GM18870 (cell line): Measurements from ENCODE around the gene CARS1.

ENCODE experiments used
- ATAC-seq: cut with Tn5 transposase; IDR thresholded peaks from one replicate; pipeline ENCODE4 v1.9.1; 2021; ENCODE audit warnings: moderate library complexity; ENCODE audit not compliant: unreplicated experiment

CARS1 gene

DNA sequence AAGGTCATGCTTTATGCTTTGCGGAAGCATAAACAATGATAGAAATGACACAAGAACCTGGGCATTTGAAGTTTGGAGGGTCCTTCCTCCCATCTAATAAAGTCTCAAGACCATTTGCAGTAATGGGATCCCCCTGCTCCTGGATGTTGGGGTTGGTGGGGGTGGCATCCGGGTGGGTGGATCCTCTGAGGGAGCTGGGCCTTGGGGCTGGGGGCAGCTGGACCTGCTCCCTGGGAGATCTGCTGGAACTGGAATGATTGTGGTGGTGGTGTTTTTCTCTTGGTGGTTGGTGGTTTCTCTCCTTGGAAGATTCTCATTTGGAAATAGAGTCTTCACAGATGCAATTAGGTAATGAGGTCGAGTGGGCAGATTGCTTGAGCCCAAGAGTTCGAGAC is 62.9 kb downstream of the CARS1 start:
- no peak for ATAC-seq

- no peak for ATAC-seq
Measured at GRCh38 chr11:2992997-2993325, 64.3 kb downstream of the CARS1 start.

DNA sequence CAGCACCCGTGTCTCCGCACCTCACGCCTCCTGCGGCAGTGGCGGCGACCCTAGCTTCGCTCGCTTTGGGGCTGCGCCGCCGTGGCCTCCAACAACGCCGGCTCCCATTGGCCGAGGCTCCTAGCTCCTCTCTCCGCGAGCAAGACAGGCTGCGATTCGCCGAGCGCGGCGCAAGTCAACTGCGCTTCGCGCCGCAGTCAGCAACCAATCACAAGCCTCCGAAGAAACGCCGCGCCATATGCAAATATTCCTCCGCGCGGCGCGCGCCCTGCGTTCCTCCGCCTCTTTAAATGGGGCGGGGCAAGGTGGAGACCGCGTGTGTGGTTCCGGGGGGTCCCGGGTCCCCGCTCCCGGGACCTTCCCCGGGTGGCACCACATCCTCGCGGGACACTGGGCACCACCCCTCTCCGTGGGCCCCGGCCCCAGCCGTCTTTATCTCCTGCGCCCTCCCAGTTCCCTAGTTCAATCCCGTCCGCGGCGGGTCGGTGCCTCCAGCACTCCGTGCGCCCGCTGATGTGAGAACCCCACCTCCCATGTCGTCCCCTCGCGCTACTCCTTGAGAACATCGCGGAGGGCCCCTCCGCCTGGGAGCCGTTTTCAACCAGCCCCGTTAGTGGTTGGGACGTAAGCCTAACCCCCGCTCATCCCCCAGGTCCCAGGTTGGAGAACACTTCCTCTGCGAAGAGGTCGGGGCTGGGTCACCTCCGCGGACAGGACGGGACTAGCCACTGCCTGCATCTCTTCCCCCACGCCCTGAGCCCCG is 64.8 kb downstream of the CARS1 start, which contains the start of gene NAP1L4:
TSS of gene NAP1L4 (minus strand) at position 96 of the 763 bp plus-strand sequence. CDS start 13,109 bp downstream, outside the sequence.
- ATAC-seq: peak; percentile 74

DNA sequence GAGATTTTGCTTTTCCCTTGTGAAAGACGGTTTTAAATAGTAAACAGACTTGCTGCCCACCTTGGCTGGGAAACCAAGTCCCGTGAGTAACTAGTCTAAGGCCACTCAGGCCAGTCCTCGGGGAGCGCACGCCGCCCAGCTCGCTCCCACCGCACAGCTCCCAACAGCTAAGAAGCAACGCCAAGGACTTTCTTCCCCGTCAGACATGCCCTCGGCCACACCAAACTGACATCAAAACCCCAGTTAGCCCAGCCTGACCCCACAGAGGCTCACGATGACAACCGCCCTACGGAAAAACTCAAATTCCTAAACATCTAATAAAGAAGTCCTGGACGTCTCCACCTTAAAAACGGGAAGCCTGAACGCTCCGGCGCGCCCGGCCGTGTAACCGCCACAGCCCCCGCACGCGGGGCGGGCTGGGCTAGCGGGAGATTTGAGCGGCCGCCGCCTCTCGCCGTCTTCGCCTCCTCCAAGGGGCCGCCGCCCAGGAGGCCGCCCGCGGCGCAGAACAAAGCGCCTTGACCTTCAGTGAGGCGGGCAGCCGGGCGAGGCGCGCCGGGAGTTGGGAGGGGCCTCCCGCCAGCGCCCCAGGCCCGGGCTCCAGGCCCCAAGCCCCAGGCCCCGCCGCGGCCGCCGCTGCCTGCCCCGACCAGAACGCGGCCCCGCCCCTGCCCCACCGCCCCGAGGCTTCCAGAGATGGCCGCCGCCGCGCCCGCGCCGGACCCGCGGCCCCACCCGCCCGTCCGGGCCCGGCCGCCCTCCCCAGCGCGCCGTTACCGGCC is 65.6 kb downstream of the CARS1 start:
- peak; percentile 7 for ATAC-seq

DNA sequence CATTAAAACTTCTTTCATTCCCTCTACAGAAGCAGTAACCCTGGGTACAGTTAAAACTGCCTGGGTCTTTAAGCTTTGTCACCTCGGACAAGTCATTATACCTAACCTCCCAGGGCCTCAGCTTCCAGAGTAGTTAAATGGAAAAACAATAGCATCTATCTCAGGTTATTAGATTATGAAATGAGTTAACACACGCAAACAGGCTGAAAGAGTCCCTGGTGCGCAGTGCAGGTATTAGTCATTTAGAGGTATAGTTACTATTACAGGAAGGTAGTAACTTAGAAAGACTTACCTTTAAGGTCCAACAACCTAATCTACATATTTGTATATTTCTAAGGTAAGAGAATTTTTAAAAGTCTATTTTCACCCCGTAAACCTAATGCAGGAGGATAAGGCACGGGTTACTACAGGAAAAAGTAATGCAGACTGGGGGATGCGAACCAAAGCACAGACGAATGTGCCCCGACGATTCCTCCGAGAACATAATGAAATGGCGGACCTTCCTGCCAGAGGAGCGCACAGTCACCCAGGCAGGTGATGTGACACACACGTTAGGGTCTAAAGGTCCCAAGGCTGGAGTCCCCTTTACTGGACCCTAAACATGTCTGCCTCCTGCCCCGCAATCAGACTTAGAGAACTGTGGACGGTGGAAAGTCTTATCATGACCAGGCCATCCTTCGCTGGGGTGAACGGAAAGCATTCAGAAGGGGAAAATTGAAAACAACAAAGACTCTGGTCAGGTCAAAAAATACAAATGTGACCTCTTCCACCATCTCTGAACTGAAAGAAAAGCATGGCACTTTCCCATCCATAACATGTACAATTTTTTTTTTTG is 66.4 kb downstream of the CARS1 start:
- ATAC-seq: no peak

DNA sequence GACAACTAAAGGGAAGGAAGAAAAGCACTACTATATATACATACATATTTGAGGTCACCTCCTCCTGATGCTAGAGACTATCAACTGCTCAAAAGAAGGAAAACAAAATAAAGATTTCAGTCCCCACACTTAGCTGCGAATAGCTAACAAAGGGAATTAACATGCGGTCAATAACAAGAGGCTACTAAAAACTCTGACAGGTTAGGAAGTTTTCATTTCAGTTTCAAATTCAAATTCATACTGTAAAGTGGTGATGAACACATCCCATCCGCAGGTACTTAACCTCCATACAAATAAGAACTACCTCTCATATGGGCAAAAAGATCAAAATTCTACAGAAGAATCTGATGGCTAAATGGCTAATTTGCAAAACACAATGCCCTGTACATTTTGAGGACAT is 67.7 kb downstream of the CARS1 start:
- no peak for ATAC-seq

DNA sequence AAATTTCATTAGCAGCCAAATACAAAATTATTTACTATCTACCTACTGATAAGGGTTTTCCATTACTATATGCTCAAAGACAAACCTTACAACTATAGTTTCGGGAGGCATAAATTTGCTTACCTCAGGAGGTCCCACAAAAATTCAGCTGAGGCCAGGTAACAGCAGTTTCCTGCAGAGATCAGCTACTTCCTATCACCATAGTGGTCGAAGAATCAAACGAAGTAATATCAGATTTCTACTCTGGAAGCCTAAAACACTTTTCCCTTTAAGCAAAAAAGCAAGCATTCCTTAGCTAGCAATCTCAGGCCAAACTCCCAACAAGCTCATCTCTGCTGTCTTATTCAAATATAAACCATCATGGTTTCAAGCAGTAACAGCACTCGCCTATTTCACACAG is 68.2 kb downstream of the CARS1 start:
- ATAC-seq: no peak

DNA sequence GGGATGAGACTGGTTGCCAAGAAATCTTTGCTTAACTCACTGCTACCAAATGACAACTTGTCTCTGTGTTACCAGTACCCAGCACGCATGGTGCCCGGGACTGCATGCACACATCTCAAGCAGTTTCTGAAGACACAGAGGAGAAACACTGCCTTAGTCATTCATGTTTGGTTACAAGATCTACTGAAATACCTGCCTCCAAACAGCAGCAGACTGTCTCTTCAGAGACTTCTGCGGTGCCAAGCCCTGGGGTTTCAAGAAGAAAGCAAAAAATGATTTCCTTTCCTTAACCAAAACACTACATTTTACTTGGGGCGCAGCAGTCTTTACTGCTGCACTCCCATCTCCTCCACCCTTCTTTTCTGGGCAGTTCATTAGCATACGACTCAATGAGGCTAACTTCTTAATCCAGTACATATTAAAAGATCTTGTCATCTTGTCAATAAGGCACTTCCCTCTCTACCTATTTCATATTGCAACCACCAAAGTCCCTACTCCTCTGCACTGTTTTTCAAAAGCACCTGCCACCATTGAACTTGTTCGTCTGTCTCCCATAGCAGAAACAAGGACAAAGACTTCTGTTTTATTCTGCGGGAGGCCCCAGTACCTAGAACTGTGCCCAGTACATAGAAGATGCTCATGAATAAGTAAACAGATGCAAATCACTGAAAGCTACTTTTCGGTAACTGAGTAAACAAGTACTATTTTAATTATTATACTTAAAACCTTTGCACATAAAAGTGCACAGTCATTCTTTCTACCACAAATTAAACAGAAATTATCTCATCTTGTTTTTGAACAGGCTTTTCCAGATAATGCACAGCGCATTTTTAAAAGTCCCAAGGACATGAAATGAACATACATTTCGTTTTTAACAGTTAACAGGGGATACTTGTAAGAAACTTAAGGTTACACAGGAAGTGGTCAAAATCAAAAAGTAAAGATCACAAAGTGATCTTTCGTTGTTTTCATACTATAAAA is 69.1 kb downstream of the CARS1 start:
- ATAC-seq: no peak

DNA sequence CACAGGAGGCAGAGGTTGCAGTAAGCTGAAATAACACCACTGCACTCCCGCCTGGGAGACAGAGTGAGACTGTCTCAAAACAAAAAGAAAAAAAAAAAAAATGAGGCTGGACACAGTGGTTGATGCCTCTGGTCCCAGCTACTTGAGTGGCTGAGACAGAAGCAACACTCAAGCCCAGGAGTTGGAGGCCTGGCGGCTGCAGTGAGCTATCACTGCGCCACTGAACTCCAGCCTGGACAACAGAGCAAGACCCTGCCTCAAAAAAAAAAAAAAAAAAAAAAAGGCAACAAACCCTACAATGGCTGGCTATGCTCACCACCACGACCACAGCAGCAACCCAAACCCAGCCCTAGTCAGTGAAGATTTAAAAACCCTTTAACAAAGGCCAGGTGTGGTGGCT is 73.3 kb downstream of the CARS1 start:
- ATAC-seq: no peak

DNA sequence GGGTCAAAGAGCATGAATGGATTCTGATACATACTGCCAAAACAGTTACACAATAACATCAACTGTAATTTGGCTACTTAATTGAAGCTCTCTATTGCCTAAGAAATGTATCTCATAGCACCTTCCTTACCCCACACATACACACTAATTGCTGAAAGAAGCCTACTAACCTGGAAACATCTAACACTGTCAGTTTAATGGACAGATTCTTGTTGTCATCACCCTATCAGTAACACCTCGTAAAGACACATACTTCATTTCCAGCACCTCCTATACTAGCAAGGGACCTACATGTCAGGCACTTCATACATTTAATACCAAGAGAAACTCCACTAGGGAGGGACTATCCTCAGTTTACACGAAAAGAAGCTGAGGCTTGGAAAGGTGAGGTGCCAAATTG is 75.0 kb downstream of the CARS1 start:
- no peak for ATAC-seq

DNA sequence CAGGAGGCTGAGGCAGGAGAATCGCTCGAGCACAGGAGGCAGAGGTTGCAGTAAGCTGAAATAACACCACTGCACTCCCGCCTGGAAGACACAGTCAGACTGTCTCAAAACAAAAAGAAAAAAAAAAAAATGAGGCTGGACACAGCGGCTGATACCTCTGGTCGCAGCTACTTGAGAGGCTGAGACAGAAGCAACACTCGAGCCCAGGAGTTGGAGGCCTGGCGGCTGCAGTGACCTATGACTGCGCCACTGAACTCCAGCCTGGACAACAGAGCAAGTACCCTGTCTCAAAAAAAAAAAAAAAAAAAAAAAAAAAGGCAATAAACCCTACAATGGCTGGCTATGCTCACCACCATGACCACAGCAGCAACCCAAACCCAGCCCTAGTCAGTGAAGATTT is 76.1 kb downstream of the CARS1 start:
- no peak for ATAC-seq

DNA sequence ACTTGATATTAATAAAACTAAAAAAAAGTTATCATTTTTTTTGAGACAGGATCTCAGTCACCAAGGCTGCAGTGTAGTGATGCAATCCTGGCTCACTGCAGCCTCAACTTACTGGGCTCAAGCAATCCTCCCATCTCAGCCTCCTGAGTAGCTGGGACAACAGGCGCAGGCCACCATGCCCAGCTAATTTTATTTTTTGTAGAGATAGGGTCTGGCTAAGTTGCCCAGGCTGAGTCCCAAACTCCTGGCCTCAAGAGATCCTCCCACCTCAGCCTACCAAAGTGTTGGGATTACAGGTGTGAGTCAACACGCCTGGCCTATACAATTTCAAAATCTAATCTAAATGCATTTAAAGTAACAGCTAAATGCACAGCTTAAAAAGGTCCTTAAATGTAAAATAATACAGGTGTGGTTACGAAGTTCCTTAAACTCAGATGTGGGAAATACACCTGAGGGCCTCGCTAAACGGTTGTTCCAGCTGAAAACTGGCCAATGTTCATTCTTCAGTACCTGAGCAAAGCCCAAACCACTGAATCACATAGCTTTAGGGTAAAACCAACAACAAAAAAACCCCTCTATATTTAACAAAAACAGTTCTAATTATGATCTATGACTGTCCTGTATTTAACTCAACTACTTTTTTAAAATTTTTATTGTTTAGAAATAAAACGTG is 76.9 kb downstream of the CARS1 start:
- ATAC-seq: no peak

DNA sequence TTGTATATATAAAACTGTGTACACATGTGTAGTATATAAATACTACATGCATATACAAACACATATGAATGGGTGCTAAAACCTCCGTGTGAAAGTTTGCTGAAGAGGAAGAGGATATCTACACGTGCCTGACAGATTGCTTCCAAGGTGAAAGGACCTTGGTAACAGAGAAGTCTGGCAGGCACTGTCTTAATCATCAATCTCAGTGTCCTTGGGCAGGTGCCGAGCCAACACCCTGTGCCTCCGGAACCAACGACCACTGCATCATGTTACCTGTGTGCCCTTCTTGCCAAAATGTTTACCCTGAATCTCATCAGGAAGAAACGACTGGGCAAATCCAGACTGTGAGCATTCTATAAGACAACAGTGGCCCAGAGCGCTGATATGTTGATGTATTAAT is 80.1 kb downstream of the CARS1 start:
- ATAC-seq: no peak

DNA sequence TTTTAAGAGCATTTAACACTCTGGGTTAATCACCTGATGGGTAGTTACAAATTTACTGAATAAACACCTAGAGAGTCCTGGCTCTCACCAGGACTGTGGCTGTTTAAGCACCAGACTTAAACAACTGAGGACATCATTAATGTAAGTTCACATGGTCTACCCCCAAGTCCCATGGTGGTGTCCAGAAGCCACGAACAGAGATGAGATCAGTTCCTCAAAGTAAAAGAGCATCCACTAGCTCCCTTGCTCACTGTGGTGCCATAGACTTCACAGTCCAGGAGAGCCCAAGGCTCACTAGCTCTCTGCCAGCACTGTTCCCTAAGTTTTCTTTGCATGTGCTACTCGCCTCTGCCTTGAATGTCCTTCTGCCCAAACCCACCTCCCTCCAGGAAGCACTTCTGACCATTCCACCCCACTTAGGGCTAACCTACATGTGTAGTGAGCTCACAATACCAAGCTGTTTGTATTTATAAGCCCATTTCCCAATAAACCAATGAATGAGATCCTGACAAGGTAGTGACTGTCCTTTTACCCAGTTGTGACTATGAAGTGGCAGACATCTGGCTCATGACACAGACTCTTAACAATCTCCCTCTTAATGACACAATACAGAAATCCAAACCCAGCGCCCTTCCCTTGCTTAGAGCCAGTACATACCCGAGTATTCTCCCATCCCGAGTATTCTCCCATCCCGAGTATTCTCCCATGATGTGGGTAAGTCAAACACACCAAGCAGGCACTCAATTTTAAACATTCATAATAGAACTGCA is 80.7 kb downstream of the CARS1 start:
- ATAC-seq: no peak

GRCh38 chr11:2975594-2975993 is 81.6 kb downstream of the CARS1 start:
- ATAC-seq: no peak

- ATAC-seq: no peak
Measured at GRCh38 chr11:2974272-2974671, 83.0 kb downstream of the CARS1 start.

DNA sequence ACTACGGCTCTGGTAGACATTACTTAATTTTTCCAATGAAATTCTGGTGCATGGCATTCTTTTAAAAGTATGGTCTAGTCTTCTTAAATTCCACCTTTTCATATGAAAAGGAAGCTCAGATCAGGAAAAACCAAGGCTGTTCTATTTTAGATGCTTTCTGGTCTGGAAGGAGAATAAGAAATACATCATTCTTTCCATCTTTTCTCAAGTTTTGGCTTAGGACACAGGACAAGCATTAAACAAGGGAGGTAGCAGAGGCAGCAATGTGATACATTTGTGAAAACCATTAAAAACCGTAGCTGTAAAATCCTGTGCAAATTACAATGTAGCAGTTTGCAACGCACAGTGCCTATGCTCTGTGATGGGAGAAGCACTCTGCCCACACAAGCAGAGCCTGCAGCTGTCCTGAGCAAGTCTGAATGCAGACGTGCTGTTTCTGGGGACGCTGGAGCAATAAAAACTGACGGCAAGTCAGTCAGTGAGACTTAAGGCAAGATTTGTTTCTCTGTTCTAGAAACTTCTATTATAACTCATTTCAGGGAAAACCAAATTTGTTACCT is 88.8 kb downstream of the CARS1 start:
- no peak for ATAC-seq

GRCh38 chr11:2964782-2965181 is 92.4 kb downstream of the CARS1 start:
- ATAC-seq: no peak

DNA sequence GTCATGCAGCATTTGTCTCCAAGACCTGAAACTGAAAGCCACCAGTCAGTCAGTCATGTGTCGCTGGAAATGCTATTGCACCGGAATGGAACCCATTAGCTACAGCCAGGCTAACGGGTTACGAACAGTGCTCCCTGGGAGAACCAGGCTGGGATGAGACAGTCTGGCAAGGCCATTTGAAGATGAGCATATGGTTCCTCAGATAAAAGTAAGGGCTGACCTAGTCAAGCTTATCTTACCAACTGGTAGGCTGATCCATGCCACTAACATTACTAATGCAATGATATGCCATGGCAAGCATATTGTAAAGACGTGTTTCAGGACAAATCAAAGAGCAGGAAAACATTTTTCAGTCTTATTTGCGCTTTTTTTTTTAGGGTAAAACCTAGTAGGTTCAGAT is 93.5 kb downstream of the CARS1 start:
- no peak for ATAC-seq
